CD14-positive monocyte (primary cell): ENCODE results near the gene ZNG1B. TPM values are rescaled to one million over a fixed set of nuclear protein-coding genes. Genes with fewer than 3 reads are reported as not detected.
"Not testable (repeated sequence)": the region's sequence is repeated elsewhere in the genome, so short reads cannot be mapped to it uniquely, and the experiment has no call there.

Source experiments
- DNase-seq, 3 donors: peaks; one replicate each; pipeline ENCODE4 v3.0.0-alpha.2; 2011 to 2022
- H2AFZ ChIP-seq: 2 replicates; pipeline ENCODE4 v1.6.0; 2012; ENCODE audit warnings: mild to moderate bottlenecking, low read depth, low read length, inconsistent platforms; ENCODE audit not compliant: insufficient read depth, poor library complexity, severe bottlenecking
- H3K27ac ChIP-seq, 2 donors: 1 replicate in 1 of 2; 2 replicates in 1 of 2; pipeline ENCODE4 v1.5.1; 2012 to 2013; ENCODE audit warnings: low read length in 2 of 2, control low read depth in 1 of 2, inconsistent platforms in 1 of 2, low read depth in 1 of 2, mild to moderate bottlenecking in 1 of 2
- H3K27me3 ChIP-seq, 2 donors: one replicate each; pipeline versions ENCODE4 v1.6.0 to v1.6.1; 2011 to 2013; ENCODE audit warnings: low read length in 2 of 2; ENCODE audit not compliant: control insufficient read depth in 2 of 2, insufficient read depth in 2 of 2
- H3K36me3 ChIP-seq, 2 donors: replicated peaks in 1 of 2; 1 replicate in 1 of 2; 2 replicates in 1 of 2; pipeline versions ENCODE4 v1.5.1 to v1.6.1; 2012 to 2013; ENCODE audit warnings: low read length in 2 of 2, control low read depth in 1 of 2, inconsistent platforms in 1 of 2, mild to moderate bottlenecking in 1 of 2; ENCODE audit not compliant: insufficient read depth in 2 of 2, control insufficient read depth in 1 of 2
- H3K4me1 ChIP-seq, 2 donors: 1 replicate in 1 of 2; 2 replicates in 1 of 2; pipeline versions ENCODE4 v1.5.1 to v1.6.1; 2012 to 2013; ENCODE audit warnings: low read length in 2 of 2, control low read depth in 1 of 2, inconsistent platforms in 1 of 2, mild to moderate bottlenecking in 1 of 2, moderate library complexity in 1 of 2; ENCODE audit not compliant: insufficient read depth in 2 of 2, control insufficient read depth in 1 of 2
- H3K4me2 ChIP-seq: replicated peaks from 2 replicates; pipeline ENCODE3; 2012; ENCODE audit warnings: low read length, moderate library complexity, mild to moderate bottlenecking; ENCODE audit not compliant: poor library complexity, severe bottlenecking; ENCODE audit errors: extremely low read depth
- H3K4me3 ChIP-seq, 3 experiments: fragments of 200-600 bp in 1 of 3; sonication (generic) in 1 of 3; replicated peaks in 1 of 3; 1 replicate in 2 of 3; 2 replicates in 1 of 3; pipeline ENCODE4 v1.5.1; 2011 to 2013; ENCODE audit warnings: low read length in 3 of 3, mild to moderate bottlenecking in 3 of 3, control low read depth in 2 of 3, low read depth in 2 of 3, inconsistent platforms in 1 of 3, moderate library complexity in 1 of 3
- H3K79me2 ChIP-seq: 2 replicates; pipeline ENCODE4 v1.6.0; 2012; ENCODE audit warnings: mild to moderate bottlenecking, control low read depth, inconsistent platforms, low read length, moderate library complexity; ENCODE audit not compliant: insufficient read depth
- H3K9ac ChIP-seq: 2 replicates; pipeline ENCODE4 v1.6.0; 2017; ENCODE audit warnings: low read length, mild to moderate bottlenecking; ENCODE audit not compliant: insufficient read depth, poor library complexity, severe bottlenecking
- H3K9me3 ChIP-seq, 2 donors: replicated peaks in 1 of 2; 1 replicate in 1 of 2; 2 replicates in 1 of 2; pipeline versions ENCODE4 v1.5.1 to v1.6.1; 2012 to 2013; ENCODE audit warnings: low read length in 2 of 2, control low read depth in 1 of 2; ENCODE audit not compliant: control insufficient read depth in 1 of 2, insufficient read depth in 1 of 2
- H4K20me1 ChIP-seq: 2 replicates; pipeline ENCODE4 v1.6.0; 2012; ENCODE audit warnings: mild to moderate bottlenecking, low read length, control low read depth, moderate library complexity; ENCODE audit not compliant: insufficient read depth
- H3K27ac Mint-ChIP-seq, 7 donors: one replicate each; pipeline ENCODE4 v1.8.0; 2020; ENCODE audit warnings: mild to moderate bottlenecking in 7 of 7, mixed read lengths in 7 of 7, moderate library complexity in 6 of 7, inconsistent platforms in 2 of 7
- H3K27me3 Mint-ChIP-seq, 3 donors: one replicate each; pipeline ENCODE4 v1.8.0; 2021 to 2022; ENCODE audit warnings: low read depth in 3 of 3, mild to moderate bottlenecking in 3 of 3, mixed read lengths in 3 of 3, moderate library complexity in 3 of 3, inconsistent platforms in 1 of 3
- H3K36me3 Mint-ChIP-seq, 2 donors: one replicate each; pipeline ENCODE4 v1.8.0; 2020; ENCODE audit warnings: mixed read lengths in 2 of 2, inconsistent platforms in 1 of 2, mild to moderate bottlenecking in 1 of 2
- H3K4me1 Mint-ChIP-seq: one replicate; pipeline ENCODE4 v1.8.0; 2020; ENCODE audit warnings: mild to moderate bottlenecking, mixed read lengths
- H3K4me3 Mint-ChIP-seq, 2 donors: one replicate each; pipeline ENCODE4 v1.8.0; 2020; ENCODE audit warnings: mild to moderate bottlenecking in 2 of 2, mixed read lengths in 2 of 2, moderate library complexity in 1 of 2
- H3K9me3 Mint-ChIP-seq, 7 donors: one replicate each; pipeline ENCODE4 v1.8.0; 2020 to 2022; ENCODE audit warnings: mixed read lengths in 7 of 7, mild to moderate bottlenecking in 6 of 7, moderate library complexity in 6 of 7, inconsistent platforms in 2 of 7
- WGBS: methylation state at CpG from one replicate; pipeline ENCODE4 v1.1.5; 2013; ENCODE audit warnings: missing lambda C conversion rate; ENCODE audit not compliant: insufficient coverage; 5-methylcytosine and 5-hydroxymethylcytosine counted together
- intact Hi-C, 2 donors: fragments of 100-400 bp; cut with micrococcal nuclease; formaldehyde crosslinking; loops; one replicate each; pipeline versions ENCODE4 v1.15.0 to v1.15.1; 2023
- polyA plus RNA-seq, 3 donors: library from polyadenylated mRNA; depleted of rRNA in 1 of 3; unstranded in 2 of 3; stranded (reverse) in 1 of 3; fragments of 300-500 nt in 2 of 3; fragments of >200 nt in 1 of 3; fragmentation: Illumina TruSeq in 2 of 3; gene quantifications; 1 replicate in 2 of 3; 2 replicates in 1 of 3; pipeline ENCODE4 v1.2.3, GENCODE V29; 2012 to 2021

Gene ZNG1B
- polyA plus RNA-seq, 3 donors = 38.3 to 55.0 (median 49.8) TPM

GRCh38 chr2:113515457-113515856 lies 78.0 kb downstream of the ZNG1B start:
- not testable (repeated sequence) for H3K4me1 Mint-ChIP-seq, H3K9me3 Mint-ChIP-seq

GRCh38 chr2:113515995-113516394 lies 78.5 kb downstream of the ZNG1B start:
- H3K4me1 ChIP-seq, H3K4me3 Mint-ChIP-seq, H3K27ac Mint-ChIP-seq, H3K4me3 ChIP-seq, H3K36me3 Mint-ChIP-seq, H3K9ac ChIP-seq, H3K79me2 ChIP-seq, H3K4me1 Mint-ChIP-seq, H3K36me3 ChIP-seq, H4K20me1 ChIP-seq, H3K9me3 ChIP-seq, DNase-seq, H3K4me2 ChIP-seq, H2AFZ ChIP-seq, H3K27me3 Mint-ChIP-seq, H3K27me3 ChIP-seq, H3K9me3 Mint-ChIP-seq, H3K27ac ChIP-seq, intact Hi-C loops: not testable (repeated sequence)
- WGBS = 100% methylated on average over 1 of the region's 3 CpGs

More at GRCh38 chr2:113515457-113515856, 78.0 kb downstream of the ZNG1B start:
- H3K4me3 Mint-ChIP-seq, H3K36me3 ChIP-seq, H3K4me1 ChIP-seq, H3K27ac ChIP-seq, H3K27ac Mint-ChIP-seq, DNase-seq, H3K4me2 ChIP-seq, intact Hi-C loops, H3K9me3 ChIP-seq, H3K79me2 ChIP-seq, H3K36me3 Mint-ChIP-seq, H3K4me3 ChIP-seq, H3K9ac ChIP-seq, H3K27me3 ChIP-seq, H3K27me3 Mint-ChIP-seq, H4K20me1 ChIP-seq, H2AFZ ChIP-seq: not testable (repeated sequence)
- WGBS = 100% methylated on average over 1 of the region's 8 CpGs

GRCh38 chr2:113517025-113517424 lies 79.5 kb downstream of the ZNG1B start:
- H3K9me3 Mint-ChIP-seq, H3K36me3 Mint-ChIP-seq, H3K4me2 ChIP-seq, H3K36me3 ChIP-seq, H3K79me2 ChIP-seq, H3K27ac Mint-ChIP-seq, H3K27ac ChIP-seq, H3K4me3 ChIP-seq, H3K4me1 Mint-ChIP-seq, DNase-seq, H4K20me1 ChIP-seq, intact Hi-C loops, H2AFZ ChIP-seq, H3K27me3 ChIP-seq, H3K4me3 Mint-ChIP-seq, H3K9ac ChIP-seq, H3K4me1 ChIP-seq, H3K27me3 Mint-ChIP-seq, H3K9me3 ChIP-seq: not testable (repeated sequence)
- no CpG with 5 or more reads among the region's 2 CpGs for WGBS

GRCh38 chr2:113520837-113521236 lies 83.3 kb downstream of the ZNG1B start:
- H3K4me1 ChIP-seq, H3K27ac ChIP-seq, H2AFZ ChIP-seq, H3K9me3 Mint-ChIP-seq, H3K4me3 ChIP-seq, H4K20me1 ChIP-seq, H3K9me3 ChIP-seq, H3K4me2 ChIP-seq, intact Hi-C loops, H3K4me1 Mint-ChIP-seq, DNase-seq, H3K27ac Mint-ChIP-seq, H3K9ac ChIP-seq, H3K36me3 ChIP-seq, H3K27me3 ChIP-seq, H3K36me3 Mint-ChIP-seq, H3K4me3 Mint-ChIP-seq, H3K79me2 ChIP-seq, H3K27me3 Mint-ChIP-seq: not testable (repeated sequence)
- WGBS = 85% methylated on average over 5 of the region's 6 CpGs
